ENCODE data around the gene MVD.

DNA sequence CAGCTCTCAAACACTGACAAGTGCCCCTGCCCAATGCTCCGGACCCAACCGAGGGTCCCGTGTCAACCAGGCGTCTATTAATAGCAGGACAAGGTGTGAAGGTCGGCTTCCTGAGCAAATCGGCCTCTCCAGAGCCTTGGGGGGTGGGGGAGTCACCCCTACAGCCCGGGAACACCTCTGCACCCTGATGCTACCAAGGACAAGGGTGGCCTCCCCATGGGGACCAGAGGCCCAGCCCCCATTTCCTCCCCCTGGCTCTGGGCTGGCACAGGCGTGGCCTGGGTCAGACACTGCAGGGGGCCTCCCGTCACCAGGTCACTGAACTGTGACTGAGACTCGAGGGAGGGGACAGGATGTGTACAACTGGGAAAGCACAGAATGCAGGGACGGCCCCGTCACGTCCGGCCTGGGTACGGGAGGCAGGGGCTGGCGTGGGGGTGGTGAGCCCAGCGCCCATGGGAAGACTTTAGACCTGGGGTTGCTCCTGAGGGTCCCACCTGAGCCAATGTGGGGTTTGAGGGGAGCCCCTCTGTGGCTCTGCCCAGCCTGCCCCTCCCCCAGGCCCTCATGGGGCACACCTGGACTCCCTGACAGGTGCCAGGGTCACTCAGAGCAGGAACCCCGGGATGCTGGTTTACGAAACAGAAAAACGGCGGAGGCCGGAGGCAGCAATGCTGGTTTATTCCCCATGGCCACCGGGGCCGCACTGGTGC is 11.5 kb downstream of the MVD start:
- TF ChIP-seq, protein P1, sequence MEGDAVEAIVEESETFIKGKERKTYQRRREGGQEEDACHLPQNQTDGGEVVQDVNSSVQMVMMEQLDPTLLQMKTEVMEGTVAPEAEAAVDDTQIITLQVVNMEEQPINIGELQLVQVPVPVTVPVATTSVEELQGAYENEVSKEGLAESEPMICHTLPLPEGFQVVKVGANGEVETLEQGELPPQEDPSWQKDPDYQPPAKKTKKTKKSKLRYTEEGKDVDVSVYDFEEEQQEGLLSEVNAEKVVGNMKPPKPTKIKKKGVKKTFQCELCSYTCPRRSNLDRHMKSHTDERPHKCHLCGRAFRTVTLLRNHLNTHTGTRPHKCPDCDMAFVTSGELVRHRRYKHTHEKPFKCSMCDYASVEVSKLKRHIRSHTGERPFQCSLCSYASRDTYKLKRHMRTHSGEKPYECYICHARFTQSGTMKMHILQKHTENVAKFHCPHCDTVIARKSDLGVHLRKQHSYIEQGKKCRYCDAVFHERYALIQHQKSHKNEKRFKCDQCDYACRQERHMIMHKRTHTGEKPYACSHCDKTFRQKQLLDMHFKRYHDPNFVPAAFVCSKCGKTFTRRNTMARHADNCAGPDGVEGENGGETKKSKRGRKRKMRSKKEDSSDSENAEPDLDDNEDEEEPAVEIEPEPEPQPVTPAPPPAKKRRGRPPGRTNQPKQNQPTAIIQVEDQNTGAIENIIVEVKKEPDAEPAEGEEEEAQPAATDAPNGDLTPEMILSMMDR (IDR thresholded peaks at IDR 0.05), result no peak
- TF ChIP-seq POLR2A (IDR thresholded peaks at IDR 0.05), result no peak

Measured in right lobe of liver (tissue), 4 donors.